Measurements from ENCODE around the gene IDH2. TPM values are rescaled to one million over a fixed set of nuclear protein-coding genes. Genes with fewer than 3 reads are reported as not detected.
A peak's percentile ranks its signal among the peaks of the same experiment; 100 is the strongest.

The IDH2 gene
- polyA plus RNA-seq, 1 donor (not counting 4 experiments of a cell fraction or from before 2014, with no cell fraction given), result 27.9 TPM

GRCh38 chr15:90074916-90075315, 27.4 kb downstream of the IDH2 start:
- no peaks in the 10 kb centered on the region for H3K9me3 ChIP-seq (ENCODE audit: control insufficient read depth, low read depth, low read length)
- no peaks in the 10 kb centered on the region for H3K9me1 ChIP-seq (ENCODE audit: control insufficient read depth, extremely low read depth, insufficient read depth, low read length)
- H3K9ac ChIP-seq (ENCODE audit: control insufficient read depth, extremely low read depth, insufficient read depth, low read length), result peak overlapping the region; percentile 53
- H3K4me1 ChIP-seq (ENCODE audit: control insufficient read depth, extremely low read depth, insufficient read depth, low read length), result peaks cover 19% of the 10 kb centered on the region
- no peak for FAIRE-seq
- no peaks in the 10 kb centered on the region for H4K20me1 ChIP-seq (ENCODE audit: control insufficient read depth, extremely low read depth, insufficient read depth, low read length)
- H3K79me2 ChIP-seq (ENCODE audit: control insufficient read depth, insufficient read depth, low read length), result no peaks in the 10 kb centered on the region
- no peaks in the 10 kb centered on the region for H3K27me3 ChIP-seq (ENCODE audit: control insufficient read depth, extremely low read depth, insufficient read depth, low read length)
- H3K36me3 ChIP-seq (ENCODE audit: control insufficient read depth in 2 of 2, extremely low read depth in 1 of 2, insufficient read depth in 2 of 2, low read length in 2 of 2), result peaks cover 3 to 23% of the 10 kb centered on the region in 2 experiments
- no peak for DNase-seq (ENCODE audit: low read depth, low spot score)
- H3K27ac ChIP-seq (ENCODE audit: control insufficient read depth, insufficient read depth, low read length), result peak overlapping the region; percentile 67
- H2AFZ ChIP-seq (ENCODE audit: control insufficient read depth, low read length), result no peak overlapping the region
- H3K4me2 ChIP-seq (ENCODE audit: control insufficient read depth, extremely low read depth, insufficient read depth, low read depth, low read length), result peak overlapping the region; percentile 57
- dilution Hi-C loops (cut with MboI; ENCODE audit: extremely low pct_ligation_motif_present, low sequenced_read_pairs), result no loop called here
- peak overlapping the region in 1 of 3 experiments; percentile 11 for H3K4me3 ChIP-seq (ENCODE audit: control insufficient read depth in 2 of 3, extremely low read depth in 1 of 3, insufficient read depth in 2 of 3, low read depth in 1 of 3, low read length in 3 of 3)
- TF ChIP-seq EZH2 (IDR thresholded peaks at IDR 0.05; ENCODE audit: low read length), result no peak
- TF ChIP-seq, protein P1, sequence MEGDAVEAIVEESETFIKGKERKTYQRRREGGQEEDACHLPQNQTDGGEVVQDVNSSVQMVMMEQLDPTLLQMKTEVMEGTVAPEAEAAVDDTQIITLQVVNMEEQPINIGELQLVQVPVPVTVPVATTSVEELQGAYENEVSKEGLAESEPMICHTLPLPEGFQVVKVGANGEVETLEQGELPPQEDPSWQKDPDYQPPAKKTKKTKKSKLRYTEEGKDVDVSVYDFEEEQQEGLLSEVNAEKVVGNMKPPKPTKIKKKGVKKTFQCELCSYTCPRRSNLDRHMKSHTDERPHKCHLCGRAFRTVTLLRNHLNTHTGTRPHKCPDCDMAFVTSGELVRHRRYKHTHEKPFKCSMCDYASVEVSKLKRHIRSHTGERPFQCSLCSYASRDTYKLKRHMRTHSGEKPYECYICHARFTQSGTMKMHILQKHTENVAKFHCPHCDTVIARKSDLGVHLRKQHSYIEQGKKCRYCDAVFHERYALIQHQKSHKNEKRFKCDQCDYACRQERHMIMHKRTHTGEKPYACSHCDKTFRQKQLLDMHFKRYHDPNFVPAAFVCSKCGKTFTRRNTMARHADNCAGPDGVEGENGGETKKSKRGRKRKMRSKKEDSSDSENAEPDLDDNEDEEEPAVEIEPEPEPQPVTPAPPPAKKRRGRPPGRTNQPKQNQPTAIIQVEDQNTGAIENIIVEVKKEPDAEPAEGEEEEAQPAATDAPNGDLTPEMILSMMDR (optimal IDR thresholded peaks at IDR 0.05 in 1 of 3, IDR thresholded peaks at IDR 0.05 in 1 of 3, conservative IDR thresholded peaks at IDR 0.05 in 1 of 3; ENCODE audit: extremely low read depth in 1 of 3, insufficient read depth in 2 of 3, low read length in 3 of 3), result no peak

DNA sequence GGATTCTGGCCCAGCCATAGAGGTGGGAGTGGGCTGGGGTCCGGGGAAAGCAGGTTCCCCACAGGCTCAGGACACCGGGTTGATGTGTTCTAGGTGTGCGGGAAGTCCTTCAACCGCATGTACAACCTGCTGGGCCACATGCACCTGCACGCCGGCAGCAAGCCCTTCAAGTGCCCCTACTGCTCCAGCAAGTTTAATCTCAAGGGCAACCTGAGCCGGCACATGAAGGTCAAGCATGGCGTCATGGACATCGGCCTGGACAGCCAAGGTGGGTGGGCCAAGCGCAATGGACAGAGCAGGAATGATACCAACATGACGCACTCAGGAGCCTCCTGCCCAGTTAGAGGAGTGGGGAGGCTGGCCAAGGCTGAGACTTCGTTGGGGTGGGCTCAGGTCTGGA, 28.2 kb downstream of the IDH2 start:
- Histone ChIP-seq H3K9ac (ENCODE audit: control insufficient read depth, extremely low read depth, insufficient read depth, low read length) (no peak overlapping the region), H3K9me1 (ENCODE audit: control insufficient read depth, extremely low read depth, insufficient read depth, low read length) (no peaks in the 10 kb centered on the region), H4K20me1 (ENCODE audit: control insufficient read depth, extremely low read depth, insufficient read depth, low read length) (no peaks in the 10 kb centered on the region), H3K4me1 (ENCODE audit: control insufficient read depth, extremely low read depth, insufficient read depth, low read length) (peaks cover 19% of the 10 kb centered on the region), H3K4me2 (ENCODE audit: control insufficient read depth, extremely low read depth, insufficient read depth, low read depth, low read length) (no peak overlapping the region), H3K27ac (ENCODE audit: control insufficient read depth, insufficient read depth, low read length) (no peak overlapping the region), H3K79me2 (ENCODE audit: control insufficient read depth, insufficient read depth, low read length) (no peaks in the 10 kb centered on the region), H3K4me3 (ENCODE audit: control insufficient read depth in 2 of 3, extremely low read depth in 1 of 3, insufficient read depth in 2 of 3, low read depth in 1 of 3, low read length in 3 of 3) (no peak overlapping the region), H3K27me3 (ENCODE audit: control insufficient read depth, extremely low read depth, insufficient read depth, low read length) (no peaks in the 10 kb centered on the region), H3K9me3 (ENCODE audit: control insufficient read depth, low read depth, low read length) (no peaks in the 10 kb centered on the region), H3K36me3 (ENCODE audit: control insufficient read depth in 2 of 2, extremely low read depth in 1 of 2, insufficient read depth in 2 of 2, low read length in 2 of 2) (peaks cover 3 to 21% of the 10 kb centered on the region in 2 experiments), H2AFZ (ENCODE audit: control insufficient read depth, low read length) (no peak overlapping the region)
- no peak for FAIRE-seq
- TF ChIP-seq, protein P1 (optimal IDR thresholded peaks at IDR 0.05 in 1 of 3, IDR thresholded peaks at IDR 0.05 in 1 of 3, conservative IDR thresholded peaks at IDR 0.05 in 1 of 3; ENCODE audit: extremely low read depth in 1 of 3, insufficient read depth in 2 of 3, low read length in 3 of 3), result no peak
- no peak for TF ChIP-seq EZH2 (IDR thresholded peaks at IDR 0.05; ENCODE audit: low read length)
- dilution Hi-C loops (cut with MboI; ENCODE audit: extremely low pct_ligation_motif_present, low sequenced_read_pairs), result no loop called here
- DNase-seq (ENCODE audit: low read depth, low spot score), result no peak
